ENCODE measurements around the gene ARL5B. TPM values are rescaled to one million over a fixed set of nuclear protein-coding genes. Genes with fewer than 3 reads are reported as not detected.

Gene ARL5B
- total and polyA plus RNA-seq, 2 of the 4 experiments (the other 2 are of a cell fraction) = 5.9 to 12.0 TPM

DNA sequence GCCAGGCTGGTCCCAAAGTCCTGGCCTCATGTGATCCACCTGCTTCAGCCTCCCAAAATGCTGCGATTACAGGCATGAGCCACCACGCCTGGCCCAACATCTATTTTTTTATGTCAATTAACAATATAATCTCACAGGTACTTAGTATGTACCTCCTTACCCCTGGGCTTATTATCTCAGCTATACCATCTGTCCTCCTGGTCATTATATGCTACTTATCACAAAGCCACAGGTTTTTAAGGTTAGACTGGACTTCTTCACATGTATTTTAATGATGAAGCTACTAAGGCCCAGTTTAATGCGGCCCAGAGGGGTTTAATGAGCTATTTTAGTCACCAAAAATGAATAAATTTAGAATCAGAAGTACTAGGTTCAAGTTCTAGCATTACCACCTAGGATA lies 11.3 kb upstream of the ARL5B start:
- TF ChIP-seq MAZ (IDR thresholded peaks at IDR 0.05; ENCODE audit: borderline replicate concordance, low read depth, low read length) (no peak), POLR2A (IDR thresholded peaks at IDR 0.05; ENCODE audit: low read depth, low read length) (no peak), RFX5 (IDR thresholded peaks at IDR 0.05; ENCODE audit: low read depth, low read length) (no peak), CEBPB (IDR thresholded peaks at IDR 0.05; ENCODE audit: low read depth, low read length) (no peak), RCOR1 (IDR thresholded peaks at IDR 0.05; ENCODE audit: insufficient replicate concordance, low read length) (no peak), CHD1 (IDR thresholded peaks at IDR 0.05; ENCODE audit: low read depth, low read length) (no peak), BHLHE40 (IDR thresholded peaks at IDR 0.05; ENCODE audit: low read depth, low read length) (no peak), MAFK (IDR thresholded peaks at IDR 0.05; ENCODE audit: low read depth, low read length) (no peak), SMC3 (IDR thresholded peaks at IDR 0.05; ENCODE audit: low read depth, low read length) (no peak), RAD21 (IDR thresholded peaks at IDR 0.05; ENCODE audit: low read length) (no peak), NFE2L2 (IDR thresholded peaks at IDR 0.05; ENCODE audit: low read depth, low read length) (no peak)
- TF ChIP-seq, protein P1, sequence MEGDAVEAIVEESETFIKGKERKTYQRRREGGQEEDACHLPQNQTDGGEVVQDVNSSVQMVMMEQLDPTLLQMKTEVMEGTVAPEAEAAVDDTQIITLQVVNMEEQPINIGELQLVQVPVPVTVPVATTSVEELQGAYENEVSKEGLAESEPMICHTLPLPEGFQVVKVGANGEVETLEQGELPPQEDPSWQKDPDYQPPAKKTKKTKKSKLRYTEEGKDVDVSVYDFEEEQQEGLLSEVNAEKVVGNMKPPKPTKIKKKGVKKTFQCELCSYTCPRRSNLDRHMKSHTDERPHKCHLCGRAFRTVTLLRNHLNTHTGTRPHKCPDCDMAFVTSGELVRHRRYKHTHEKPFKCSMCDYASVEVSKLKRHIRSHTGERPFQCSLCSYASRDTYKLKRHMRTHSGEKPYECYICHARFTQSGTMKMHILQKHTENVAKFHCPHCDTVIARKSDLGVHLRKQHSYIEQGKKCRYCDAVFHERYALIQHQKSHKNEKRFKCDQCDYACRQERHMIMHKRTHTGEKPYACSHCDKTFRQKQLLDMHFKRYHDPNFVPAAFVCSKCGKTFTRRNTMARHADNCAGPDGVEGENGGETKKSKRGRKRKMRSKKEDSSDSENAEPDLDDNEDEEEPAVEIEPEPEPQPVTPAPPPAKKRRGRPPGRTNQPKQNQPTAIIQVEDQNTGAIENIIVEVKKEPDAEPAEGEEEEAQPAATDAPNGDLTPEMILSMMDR (conservative IDR thresholded peaks at IDR 0.05; ENCODE audit: low read depth, low read length) = no peak
- TF ChIP-seq, protein P2, sequence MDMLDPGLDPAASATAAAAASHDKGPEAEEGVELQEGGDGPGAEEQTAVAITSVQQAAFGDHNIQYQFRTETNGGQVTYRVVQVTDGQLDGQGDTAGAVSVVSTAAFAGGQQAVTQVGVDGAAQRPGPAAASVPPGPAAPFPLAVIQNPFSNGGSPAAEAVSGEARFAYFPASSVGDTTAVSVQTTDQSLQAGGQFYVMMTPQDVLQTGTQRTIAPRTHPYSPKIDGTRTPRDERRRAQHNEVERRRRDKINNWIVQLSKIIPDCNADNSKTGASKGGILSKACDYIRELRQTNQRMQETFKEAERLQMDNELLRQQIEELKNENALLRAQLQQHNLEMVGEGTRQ (IDR thresholded peaks at IDR 0.05; ENCODE audit: low read depth, low read length) = no peak
- H2AK5ac ChIP-seq (ENCODE audit: low read depth, low read length) = no peak overlapping the region
- ATAC-seq (ENCODE audit: low read depth) (no peak), DNase-seq (no peak)
- peaks cover 13 to 24% of the 10 kb centered on the region in 2 experiments for H3K79me1 ChIP-seq (ENCODE audit: low read depth in 1 of 2, low read length in 2 of 2)
- no peak overlapping the region for H2BK20ac ChIP-seq (ENCODE audit: low read depth, low read length)
- H2BK120ac ChIP-seq (ENCODE audit: low read depth, low read length) = no peak overlapping the region
- no peak overlapping the region for H2BK15ac ChIP-seq (ENCODE audit: low read depth, low read length)
- no peak overlapping the region for H2AFZ ChIP-seq (replicated peaks; ENCODE audit: low read length, poor library complexity)
- dilution Hi-C loops (cut with HindIII; ENCODE audit: low sequenced_read_pairs, unreplicated experiment) (no loop called here), in situ Hi-C loops (cut with MboI; ENCODE audit: low sequenced_read_pairs) (no loop called here), intact Hi-C loops (cut with micrococcal nuclease) (no loop called here)
- no peaks in the 10 kb centered on the region for H3K9me3 ChIP-seq (ENCODE audit: control insufficient read depth, insufficient read depth, low read length)
- no peak overlapping the region for H3K14ac ChIP-seq (replicated peaks; ENCODE audit: low read depth, low read length)
- ChIA-PET POLR2A (ENCODE audit: unreplicated experiment) (no interaction called here), CTCF (interaction anchor here (0.5 kb wide), 1 partner anchor 22 kb away, joined by 3 read pairs; no protein-coding TSS in a partner anchor)
- H2AK9ac ChIP-seq (replicated peaks; ENCODE audit: low read depth, low read length, poor library complexity) = no peak overlapping the region
- WGBS, 2 experiments (ENCODE audit: extremely low coverage in 2 of 2, insufficient read length in 1 of 2) = 92% methylated on average over 2 of the region's 3 CpGs; no CpG with 5 or more reads in 1 of the 2 experiments
- H3K56ac ChIP-seq (ENCODE audit: extremely low read depth, insufficient read depth, low read length) = no peak overlapping the region
- H3K4me1 ChIP-seq (ENCODE audit: control insufficient read depth, insufficient read depth, low read length) = no peaks in the 10 kb centered on the region
- no peak overlapping the region for H4K8ac ChIP-seq (ENCODE audit: low read depth in 2 of 2, low read length in 2 of 2)
- H4K20me1 ChIP-seq (ENCODE audit: insufficient read depth, low read length) = no peaks in the 10 kb centered on the region
- H3K9ac ChIP-seq (ENCODE audit: low read depth, low read length) = no peak overlapping the region
- no peak overlapping the region for H4K91ac ChIP-seq (ENCODE audit: insufficient read depth, low read depth, low read length)
- no peaks in the 10 kb centered on the region for H3K36me3 ChIP-seq (ENCODE audit: control insufficient read depth, insufficient read depth, low read length)
- no peak overlapping the region for H3K18ac ChIP-seq (ENCODE audit: low read depth, low read length)
- H2BK5ac ChIP-seq (ENCODE audit: low read depth, low read length, poor library complexity, severe bottlenecking) = no peak overlapping the region
- BruUV-seq (replicated peaks) = no TSS peak
- H3K9me1 ChIP-seq (ENCODE audit: insufficient read depth, low read length) = no peaks in the 10 kb centered on the region
- H3K4me2 ChIP-seq (ENCODE audit: low read depth, low read length) = no peak overlapping the region
- H3K4me3 ChIP-seq (ENCODE audit: insufficient read depth, low read depth, low read length) = no peak overlapping the region
- no peak overlapping the region for H3K4ac ChIP-seq (ENCODE audit: low read depth, low read length)
- H4K5ac ChIP-seq (ENCODE audit: low read depth, low read length) = no peak overlapping the region
- no peaks in the 10 kb centered on the region for H3K27me3 ChIP-seq (ENCODE audit: control insufficient read depth, insufficient read depth, low read length)
- H3K27ac ChIP-seq (ENCODE audit: insufficient read depth, low read length) = no peak overlapping the region
- H3K23ac ChIP-seq (ENCODE audit: low read depth, low read length) = no peak overlapping the region

Data from IMR-90 (cell line).